ENCODE results near the gene STAC.

STAC gene, protein sequence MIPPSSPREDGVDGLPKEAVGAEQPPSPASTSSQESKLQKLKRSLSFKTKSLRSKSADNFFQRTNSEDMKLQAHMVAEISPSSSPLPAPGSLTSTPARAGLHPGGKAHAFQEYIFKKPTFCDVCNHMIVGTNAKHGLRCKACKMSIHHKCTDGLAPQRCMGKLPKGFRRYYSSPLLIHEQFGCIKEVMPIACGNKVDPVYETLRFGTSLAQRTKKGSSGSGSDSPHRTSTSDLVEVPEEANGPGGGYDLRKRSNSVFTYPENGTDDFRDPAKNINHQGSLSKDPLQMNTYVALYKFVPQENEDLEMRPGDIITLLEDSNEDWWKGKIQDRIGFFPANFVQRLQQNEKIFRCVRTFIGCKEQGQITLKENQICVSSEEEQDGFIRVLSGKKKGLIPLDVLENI

DNA sequence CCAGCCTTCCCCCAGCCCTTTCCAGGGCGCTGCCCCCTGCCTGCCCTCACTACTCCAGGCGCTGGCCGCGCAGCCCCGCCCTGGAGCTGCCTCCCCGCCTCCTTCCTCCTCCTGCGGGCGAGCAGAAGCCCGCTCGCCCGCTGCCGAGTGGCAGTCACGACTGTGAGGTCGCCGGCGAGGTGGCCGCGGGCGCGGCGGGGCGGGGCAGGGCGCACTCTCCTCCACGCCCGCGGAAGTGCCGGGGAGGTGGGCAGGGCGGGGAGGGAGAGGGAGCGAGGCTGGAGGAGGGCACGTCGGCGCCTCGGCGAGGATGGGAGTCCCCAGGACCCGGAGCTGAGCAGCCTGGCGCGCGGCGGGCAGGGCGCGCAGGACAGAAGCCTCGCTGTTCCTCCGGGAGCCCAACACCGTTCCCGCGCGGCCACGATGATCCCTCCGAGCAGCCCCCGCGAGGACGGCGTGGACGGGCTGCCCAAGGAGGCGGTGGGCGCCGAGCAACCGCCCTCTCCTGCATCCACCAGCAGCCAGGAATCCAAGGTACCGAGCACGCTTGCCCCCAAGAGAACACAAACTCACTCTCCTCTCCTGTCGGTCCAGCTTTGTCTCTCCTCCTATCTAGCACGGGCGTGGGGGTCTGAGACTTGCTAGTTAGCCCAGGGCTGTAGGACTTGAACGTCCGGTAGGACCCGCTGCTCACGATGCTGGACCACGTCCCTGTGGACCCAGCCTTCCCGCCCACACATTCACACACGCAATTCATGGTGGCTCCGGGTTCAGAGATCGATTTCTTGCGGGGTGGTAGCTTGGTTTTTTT lies at the start of gene STAC:
TSS of gene STAC (plus strand) at position 284 of the 811 bp plus-strand sequence. CDS start at position 424, 140 bp downstream.
- DNase-seq (ENCODE audit: low read depth, low spot score): no peak
- H3K27ac ChIP-seq: no peak within 1 kb of the TSS

DNA sequence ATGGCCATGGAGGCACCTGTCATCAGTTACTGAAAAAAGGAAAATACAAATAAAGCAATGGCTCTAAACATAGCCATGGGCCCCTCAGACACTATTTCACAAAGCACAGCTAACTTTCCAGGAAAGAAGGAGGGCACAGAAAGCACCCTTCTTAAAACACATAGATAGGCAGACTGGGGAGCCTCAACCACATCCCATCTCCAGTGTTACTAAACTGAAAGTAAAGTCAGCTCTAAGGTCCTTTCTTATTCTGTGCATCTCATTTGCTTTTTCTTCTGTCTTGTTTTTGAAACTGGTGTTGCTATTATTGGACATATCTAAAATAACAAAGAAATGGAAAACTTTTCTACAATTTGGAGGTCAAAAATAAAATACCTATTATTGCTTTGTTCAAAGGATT lies 48.2 kb upstream of the STAC start:
- no peak overlapping the region for H3K27ac ChIP-seq
- no peak for DNase-seq (ENCODE audit: low read depth, low spot score)

DNA sequence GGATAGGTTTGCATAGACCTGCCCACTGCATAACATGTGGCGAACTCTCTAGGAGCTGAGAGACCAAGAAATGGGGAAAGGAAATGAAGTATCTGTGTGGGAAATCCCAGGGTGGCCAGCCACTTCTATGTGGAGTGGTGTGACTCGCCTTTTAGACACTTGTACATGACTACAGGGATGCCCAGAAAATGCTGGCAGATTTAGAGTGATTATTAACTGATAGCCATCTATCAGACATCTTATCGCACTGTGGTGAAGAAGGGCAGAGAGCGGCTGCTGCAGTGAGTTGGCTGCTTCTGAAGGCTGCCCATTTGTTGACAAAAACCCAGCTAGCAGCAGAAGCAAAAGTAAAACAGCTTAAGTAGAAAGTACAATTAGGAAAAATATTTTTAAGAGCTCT lies 18.1 kb upstream of the STAC start:
- no peak for DNase-seq (ENCODE audit: low read depth, low spot score)
- no peak overlapping the region for H3K27ac ChIP-seq

DNA sequence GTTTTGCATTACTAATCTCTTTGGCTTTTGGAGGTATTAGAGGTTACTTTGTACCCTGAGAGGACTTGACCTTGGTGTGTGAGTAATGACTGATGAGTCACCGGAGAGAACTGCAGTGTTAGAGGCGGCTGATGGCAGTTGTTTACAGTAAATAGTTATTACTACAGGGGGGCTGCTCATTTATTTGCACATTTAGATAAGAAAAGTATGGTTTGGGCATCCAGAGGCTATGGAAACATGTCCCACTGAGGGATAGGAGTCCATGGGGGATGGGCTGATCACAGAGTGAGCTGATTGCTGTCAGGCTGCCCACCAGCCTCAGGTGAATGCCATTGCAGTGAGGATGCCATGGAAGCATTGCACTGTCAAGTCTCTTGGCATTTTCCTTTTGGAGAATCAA lies 17.3 kb upstream of the STAC start:
- H3K27ac ChIP-seq: no peak overlapping the region
- peak; percentile 16 for DNase-seq (ENCODE audit: low read depth, low spot score)

DNA sequence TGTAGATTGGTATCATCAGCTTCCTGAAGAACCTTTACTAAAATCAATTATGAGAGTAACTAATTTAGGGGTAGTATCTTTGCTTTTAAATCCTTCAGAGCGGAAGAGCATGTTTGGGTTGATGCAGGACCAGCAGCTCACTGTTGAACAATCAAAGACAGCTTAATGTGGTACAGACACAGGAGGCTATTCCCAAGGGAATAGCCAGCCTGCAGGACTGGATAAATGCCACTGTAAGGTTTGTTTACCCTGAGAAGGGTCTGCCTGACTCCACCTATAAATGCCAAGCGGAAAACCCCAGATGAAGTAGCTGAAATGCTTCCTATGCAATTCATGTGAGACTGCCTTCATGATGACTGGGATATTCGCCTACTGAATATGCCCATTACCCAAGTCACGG lies 16.0 kb upstream of the STAC start:
- DNase-seq (ENCODE audit: low read depth, low spot score): no peak
- no peak overlapping the region for H3K27ac ChIP-seq

DNA sequence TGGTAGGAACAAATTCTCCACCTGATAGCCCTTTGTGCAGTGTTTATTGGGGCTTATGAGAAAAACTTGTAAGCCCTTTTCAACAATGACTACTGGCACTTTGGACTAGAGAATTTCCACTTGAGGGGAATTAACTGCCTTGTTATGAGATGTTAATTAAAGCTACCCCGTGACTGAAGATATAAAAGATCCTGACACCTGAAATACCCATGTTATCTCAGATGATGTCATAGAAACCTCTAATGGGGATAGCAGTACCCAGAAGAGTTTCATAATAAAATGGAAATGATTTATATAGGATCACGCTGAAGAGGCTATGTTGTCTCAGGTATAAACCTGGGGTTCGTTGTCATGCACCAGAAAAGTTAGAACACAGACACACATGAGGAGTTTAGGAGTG lies 14.5 kb upstream of the STAC start:
- DNase-seq (ENCODE audit: low read depth, low spot score): no peak

DNA sequence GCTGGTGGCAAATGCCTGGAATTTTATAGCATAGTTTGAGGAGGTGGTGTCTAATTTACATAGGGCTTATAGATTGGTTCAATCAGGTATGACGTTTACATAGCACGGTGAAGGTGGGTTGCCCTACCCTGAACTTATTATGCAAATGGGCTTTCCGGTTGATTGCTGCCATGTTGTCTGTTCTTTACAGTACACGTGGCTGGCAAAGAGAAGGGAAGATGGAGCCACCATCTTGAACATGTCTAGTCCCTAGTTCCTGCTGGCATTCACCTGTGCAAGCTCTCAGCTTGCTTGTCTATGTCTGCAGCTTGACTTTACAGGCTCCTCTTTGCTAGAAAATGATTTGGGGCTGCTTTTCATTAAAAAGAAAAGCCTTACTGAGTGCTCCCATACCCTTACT lies 14.0 kb upstream of the STAC start:
- no peak for DNase-seq (ENCODE audit: low read depth, low spot score)
- H3K27ac ChIP-seq: no peak overlapping the region

More for the DNA sequence above, 14.5 kb upstream of the STAC start:
- H3K27ac ChIP-seq: no peak overlapping the region

DNA sequence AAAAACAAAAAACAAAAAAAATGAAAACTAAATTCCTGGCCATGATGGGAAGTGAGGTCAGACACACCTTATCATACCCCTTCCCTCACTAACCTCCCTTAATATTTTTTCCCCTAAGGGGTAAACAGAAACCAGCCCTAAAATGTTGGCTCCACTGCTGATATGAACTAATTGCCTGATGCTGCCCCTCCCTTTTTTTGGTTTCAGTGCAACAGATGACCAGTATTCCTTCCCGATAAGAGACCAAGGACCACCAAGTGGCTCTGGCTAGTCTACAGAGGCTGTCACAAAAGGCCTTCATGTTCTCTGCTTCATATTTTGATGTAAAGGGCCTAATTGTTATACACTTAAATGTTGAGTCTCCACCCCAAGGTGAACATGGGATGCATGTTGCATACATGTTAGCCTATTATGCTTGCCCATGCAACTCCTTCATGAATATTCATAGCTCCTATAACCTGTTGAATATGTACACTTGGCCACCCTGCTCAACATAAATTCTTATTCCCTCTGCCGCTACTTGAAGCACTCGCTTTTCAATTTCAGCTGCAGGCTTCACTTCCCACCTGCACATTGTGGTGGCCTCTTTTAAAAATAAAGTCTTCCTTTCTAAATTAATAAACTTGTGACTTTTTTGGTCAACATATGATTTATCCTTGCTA lies 12.3 kb upstream of the STAC start:
- H3K27ac ChIP-seq: no peak overlapping the region
- no peak for DNase-seq (ENCODE audit: low read depth, low spot score)

DNA sequence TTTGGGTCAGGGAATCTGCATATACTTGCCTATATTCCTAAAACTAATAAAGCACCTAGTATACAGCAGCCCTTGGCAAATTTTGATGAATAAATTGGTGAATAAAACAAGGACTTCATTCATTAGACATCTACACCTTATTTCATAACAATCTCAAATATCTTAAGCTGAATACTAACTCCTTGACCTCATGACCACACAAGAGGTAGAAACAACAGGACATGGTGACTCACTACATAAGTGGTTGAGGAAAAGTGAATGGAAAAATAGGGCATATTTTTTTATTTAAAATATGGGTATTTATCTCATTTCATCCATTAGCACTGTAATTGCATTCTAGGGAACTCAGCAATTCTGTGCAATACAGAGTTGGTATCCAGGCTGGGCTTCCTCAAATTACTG lies 7.8 kb upstream of the STAC start:
- peak; percentile 26 for DNase-seq (ENCODE audit: low read depth, low spot score)
- no peak overlapping the region for H3K27ac ChIP-seq

DNA sequence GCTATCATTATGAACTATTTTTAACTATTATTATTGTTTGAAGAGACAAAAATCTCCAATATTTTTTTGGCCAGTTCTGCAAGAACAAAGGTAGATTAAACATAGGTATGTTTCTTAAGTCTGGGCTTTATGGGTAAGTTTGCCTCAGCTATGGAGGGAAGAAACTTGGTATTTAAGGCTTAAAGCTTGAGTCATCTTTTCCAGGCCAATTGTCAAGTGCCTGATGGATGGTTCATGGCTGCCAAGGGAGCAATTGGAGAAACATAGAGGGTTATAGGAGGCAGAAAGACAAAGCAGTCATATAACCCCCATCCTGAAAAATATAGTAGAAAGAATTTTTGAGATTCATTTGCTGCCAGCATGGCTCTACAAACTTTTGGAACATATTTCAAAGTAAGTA lies 7.2 kb upstream of the STAC start:
- no peak for DNase-seq (ENCODE audit: low read depth, low spot score)

DNA sequence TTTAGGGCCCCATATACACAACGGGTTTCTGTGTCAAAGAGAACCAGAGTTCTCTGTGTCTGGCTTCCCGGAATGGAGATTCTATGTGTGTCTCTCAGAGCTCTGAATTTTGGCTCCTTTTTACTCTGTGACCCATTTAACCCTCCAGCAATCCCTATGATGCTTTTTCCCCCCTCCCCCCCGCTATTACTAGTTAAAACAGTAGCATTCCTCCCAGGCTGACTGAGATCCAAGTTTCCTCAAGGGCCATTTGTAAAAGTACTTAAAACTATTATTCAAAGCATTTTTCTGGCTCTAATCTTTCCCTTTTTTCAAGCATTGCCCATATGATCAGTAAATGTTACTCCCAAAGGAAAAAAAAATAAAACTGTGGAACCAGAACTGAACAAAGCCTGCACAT lies 6.6 kb upstream of the STAC start:
- no peak for DNase-seq (ENCODE audit: low read depth, low spot score)
- no peak overlapping the region for H3K27ac ChIP-seq

More for the DNA sequence above, 7.2 kb upstream of the STAC start:
- no peak overlapping the region for H3K27ac ChIP-seq

DNA sequence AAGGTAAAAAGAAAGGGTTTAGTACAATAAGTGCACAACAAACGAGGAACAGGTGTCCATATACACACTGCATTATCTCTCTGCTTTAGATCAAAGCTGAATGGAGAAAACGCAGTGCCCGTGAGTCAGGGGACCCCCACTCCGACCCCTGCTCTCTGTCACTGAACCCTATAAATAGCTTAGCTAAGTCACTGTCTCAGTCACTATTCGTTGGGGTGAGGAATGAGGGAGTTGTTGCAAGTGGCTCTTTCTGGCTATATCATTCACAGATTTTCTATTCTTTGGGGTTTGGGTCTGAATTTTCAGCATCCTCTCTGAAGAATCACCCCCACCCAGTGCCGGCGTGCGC lies 458 bp upstream of the STAC start:
- H3K27ac ChIP-seq: no peak overlapping the region
- no peak for DNase-seq (ENCODE audit: low read depth, low spot score)

DNA sequence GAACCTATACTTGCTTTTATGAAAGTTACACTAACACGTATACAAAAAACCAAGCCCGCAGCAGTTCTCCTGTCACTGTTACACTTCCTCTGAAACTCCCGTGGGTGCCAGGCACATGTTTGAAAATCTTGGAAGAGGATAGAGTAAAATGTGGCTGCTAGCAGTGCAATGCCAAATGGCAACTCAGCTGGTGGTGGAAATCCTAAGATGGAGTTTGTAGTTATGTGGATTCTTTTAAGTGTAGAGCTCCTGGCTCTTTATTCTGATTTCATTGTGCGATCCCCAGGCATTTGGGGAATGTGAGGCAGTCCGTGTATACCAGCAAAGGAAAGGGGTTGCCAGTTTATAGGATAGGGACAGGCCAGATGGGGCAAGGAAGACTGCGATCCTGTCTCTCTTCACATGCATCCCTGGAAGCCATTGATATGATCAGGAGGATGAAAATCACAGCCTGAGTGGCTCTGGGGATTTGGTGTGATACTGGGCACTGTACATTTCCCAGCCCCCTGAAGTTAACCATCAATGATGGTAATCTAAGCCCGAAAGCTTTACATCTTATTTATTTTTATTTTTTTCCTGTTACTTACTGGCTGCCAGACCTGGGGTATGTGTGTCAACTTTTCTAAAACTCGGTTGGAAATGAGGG lies 1.1 kb downstream of the STAC start:
- H3K27ac ChIP-seq: no peak overlapping the region
- no peak for DNase-seq (ENCODE audit: low read depth, low spot score)

DNA sequence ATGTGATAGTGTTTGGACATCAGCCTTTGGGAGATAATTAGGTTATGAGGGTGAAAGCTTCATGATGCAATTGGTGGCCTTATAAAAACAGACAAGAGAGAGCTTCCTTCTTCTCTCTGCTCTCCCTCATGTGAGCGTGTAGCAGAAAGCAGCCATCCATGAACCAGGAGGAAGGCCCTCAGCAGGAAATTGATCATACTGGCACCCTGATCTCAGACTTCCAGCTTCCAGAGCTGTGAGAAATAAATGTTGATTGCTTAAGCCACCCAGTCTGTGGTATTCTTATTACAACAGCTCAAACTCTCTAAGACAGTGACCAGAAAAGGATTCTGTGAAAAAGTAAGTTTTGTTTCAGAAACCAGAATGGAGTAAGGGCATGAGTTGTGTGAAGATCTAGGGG lies 13.3 kb downstream of the STAC start:
- no peak for DNase-seq (ENCODE audit: low read depth, low spot score)
- no peak overlapping the region for H3K27ac ChIP-seq

DNA sequence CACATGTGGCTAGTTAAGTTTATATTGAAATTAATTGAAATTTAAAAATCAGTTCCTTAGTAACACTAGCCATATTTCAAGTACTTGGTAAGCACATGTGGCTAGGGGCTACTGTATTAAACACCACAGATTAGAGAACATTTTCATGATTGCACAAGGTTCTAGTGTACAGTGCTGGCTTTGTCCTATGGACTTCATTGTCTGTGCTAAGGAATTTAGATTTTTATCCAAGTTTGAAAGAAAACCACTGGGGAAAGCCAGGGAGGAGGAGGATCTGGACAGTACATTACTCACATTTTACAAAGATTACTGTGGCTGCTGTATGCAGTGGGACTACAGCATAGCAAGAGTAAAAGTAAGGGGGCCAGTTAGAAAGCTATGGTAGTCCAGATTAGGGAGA lies 13.9 kb downstream of the STAC start:
- DNase-seq (ENCODE audit: low read depth, low spot score): no peak
- no peak overlapping the region for H3K27ac ChIP-seq

DNA sequence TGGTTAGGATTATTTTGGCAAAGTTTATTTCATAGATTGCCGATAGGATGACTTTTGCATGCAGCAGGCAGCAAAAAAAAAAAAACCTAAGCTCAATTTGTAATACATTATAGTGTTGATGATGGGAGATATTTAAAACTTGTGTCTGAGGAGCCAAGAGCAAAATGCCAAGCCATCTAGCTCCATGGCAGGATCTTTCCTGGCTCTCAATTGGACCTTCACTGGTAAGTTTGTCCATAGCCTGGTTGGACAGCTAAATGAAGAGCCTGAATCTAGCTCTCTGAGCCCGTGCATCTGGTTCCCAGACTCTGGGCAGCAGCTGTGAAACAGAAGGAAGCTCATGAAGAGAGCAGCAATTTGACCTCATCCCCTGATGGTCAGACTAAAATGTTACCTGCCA lies 17.5 kb downstream of the STAC start:
- DNase-seq (ENCODE audit: low read depth, low spot score): no peak
- H3K27ac ChIP-seq: no peak overlapping the region

DNA sequence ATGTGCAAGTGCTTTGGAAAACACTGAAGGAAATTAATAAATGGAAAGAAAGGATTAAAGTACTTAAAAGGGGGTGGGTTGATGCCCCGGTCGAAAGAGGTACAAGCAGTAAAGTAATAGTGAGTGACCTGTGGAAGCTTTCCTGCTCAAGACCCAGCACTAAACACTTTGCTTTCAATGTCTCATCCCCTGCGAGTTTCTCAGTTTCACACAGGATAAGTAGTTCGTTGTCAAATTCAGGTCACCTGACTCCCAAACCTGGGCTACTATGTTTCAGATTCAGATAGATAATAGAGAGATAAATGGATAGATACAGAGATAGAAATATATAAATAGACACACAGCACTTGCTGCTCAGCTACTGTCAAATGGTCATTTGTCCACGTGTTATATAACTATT lies 19.6 kb downstream of the STAC start:
- no peak for DNase-seq (ENCODE audit: low read depth, low spot score)
- H3K27ac ChIP-seq: no peak overlapping the region

DNA sequence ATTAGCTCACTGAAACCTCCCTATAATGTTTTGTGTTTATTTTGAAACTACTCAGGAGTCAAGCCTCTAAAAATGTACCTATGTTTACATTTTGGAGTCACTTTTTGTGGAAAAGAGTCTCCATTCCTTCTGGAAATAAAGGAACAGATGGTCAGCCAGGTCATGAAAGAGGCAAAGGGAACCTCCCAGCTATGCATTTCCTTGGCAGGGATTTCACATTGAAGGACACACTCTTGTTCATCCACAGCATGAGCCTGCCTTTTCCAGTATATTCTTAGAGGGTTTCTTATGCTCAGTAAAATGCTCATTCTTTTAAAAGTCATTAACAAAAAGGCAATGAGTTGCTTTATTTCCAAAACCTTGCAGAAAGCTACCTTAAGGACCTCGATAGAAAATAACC lies 20.8 kb downstream of the STAC start:
- no peak for DNase-seq (ENCODE audit: low read depth, low spot score)
- no peak overlapping the region for H3K27ac ChIP-seq

DNA sequence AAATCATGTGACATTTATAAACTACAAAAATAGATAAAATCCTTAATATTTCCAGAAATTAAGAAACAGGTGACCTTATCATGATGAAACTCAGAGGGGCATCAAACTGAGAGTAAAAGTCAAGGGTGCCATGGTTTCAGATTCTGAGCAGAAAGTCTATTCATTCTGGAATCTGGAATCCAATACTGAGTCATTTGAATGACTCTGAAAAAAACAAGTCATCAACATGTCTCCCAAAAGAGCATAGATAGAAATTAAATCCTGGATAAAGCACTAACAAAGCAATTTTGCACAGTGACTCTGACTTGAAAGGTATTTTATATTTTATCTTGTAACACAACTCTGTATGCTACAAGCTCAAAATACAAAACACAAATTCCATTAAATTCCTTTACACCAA lies 23.4 kb downstream of the STAC start:
- DNase-seq (ENCODE audit: low read depth, low spot score): no peak
- no peak overlapping the region for H3K27ac ChIP-seq

DNA sequence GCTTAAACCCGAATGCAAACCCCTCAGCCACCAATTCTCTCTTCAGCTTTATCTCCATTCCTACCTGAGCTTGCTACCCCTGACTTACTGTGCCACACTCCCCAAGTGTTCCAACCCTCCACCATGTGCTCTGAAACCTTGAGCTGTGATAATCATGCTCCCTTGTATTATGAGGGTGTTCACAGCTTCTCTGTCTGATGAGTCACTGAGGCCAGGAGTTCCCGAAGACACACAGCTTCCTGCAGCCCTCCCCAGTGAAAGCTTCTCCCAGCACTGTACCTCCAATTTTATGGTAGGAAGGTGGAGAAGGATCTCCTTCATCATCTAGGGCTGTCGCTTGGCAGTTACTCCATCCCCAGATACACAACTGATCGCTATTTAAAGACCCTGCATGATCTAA lies 24.9 kb downstream of the STAC start:
- DNase-seq (ENCODE audit: low read depth, low spot score): no peak
- no peak overlapping the region for H3K27ac ChIP-seq

DNA sequence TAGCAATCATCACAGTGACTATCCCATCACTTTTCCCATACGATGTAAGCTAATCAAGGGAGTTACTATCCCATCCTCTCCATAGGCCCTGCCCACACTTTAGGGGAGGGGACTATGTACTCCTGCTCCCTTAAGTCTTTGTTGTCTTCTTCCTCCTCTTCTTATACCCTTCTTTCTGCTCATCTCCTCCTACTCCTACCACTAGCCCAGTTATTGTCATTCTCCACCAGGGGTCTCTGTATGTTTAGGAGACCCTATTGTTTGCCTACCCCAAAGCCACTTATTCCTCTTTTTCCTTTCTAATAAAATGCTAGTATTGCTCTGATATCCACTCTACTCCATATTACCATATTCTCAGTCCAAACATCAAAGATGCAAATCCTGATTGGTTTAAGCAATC lies 27.8 kb downstream of the STAC start:
- no peak for DNase-seq (ENCODE audit: low read depth, low spot score)
- H3K27ac ChIP-seq: no peak overlapping the region
